GM23338 (cell line): Measurements from ENCODE around the gene XYLB. TPM values are rescaled to one million over a fixed set of nuclear protein-coding genes. Genes with fewer than 3 reads are reported as not detected.

Source experiments
- ATAC-seq: fragments of 200-7000 bp; cut with Tn5 transposase; 3 replicates; pipeline ENCODE4 v1.9.1; 2020
- DNase-seq: peaks from one replicate; pipeline ENCODE4 v3.0.0-alpha.2; 2015; ENCODE audit warnings: low spot score
- H2AFZ ChIP-seq: fragments of 200-600 bp; sonication (generic); 2 replicates; pipeline ENCODE4 v1.8.0; 2016; ENCODE audit warnings: antibody characterized with exemption, mild to moderate bottlenecking, moderate library complexity
- H3F3A ChIP-seq: fragments of 200-600 bp; sonication (generic); replicated peaks from 2 replicates; pipeline ENCODE4 v1.8.0; 2017; ENCODE audit warnings: antibody characterized with exemption, mixed run types, low read depth
- H3K27ac ChIP-seq: fragments of 200-600 bp; sonication (generic); 2 replicates; pipeline ENCODE4 v1.6.1; 2016; ENCODE audit warnings: low read depth
- H3K27me3 ChIP-seq: fragments of 200-600 bp; sonication (generic); 2 replicates; pipeline ENCODE4 v1.8.0; 2016; ENCODE audit warnings: mild to moderate bottlenecking, mixed run types, moderate library complexity; ENCODE audit not compliant: insufficient read depth
- H3K36me3 ChIP-seq: fragments of 200-600 bp; sonication (generic); 2 replicates; pipeline ENCODE4 v1.8.0; 2016; ENCODE audit warnings: mild to moderate bottlenecking; ENCODE audit not compliant: insufficient read depth
- H3K4me1 ChIP-seq: fragments of 200-600 bp; sonication (generic); 2 replicates; pipeline ENCODE4 v1.8.0; 2016; ENCODE audit warnings: mild to moderate bottlenecking, moderate library complexity; ENCODE audit not compliant: insufficient read depth
- H3K4me2 ChIP-seq: fragments of 200-600 bp; sonication (generic); 2 replicates; pipeline ENCODE4 v1.7.1; 2017; ENCODE audit warnings: mixed run types
- H3K4me3 ChIP-seq: fragments of 200-600 bp; sonication (generic); 2 replicates; pipeline ENCODE4 v1.6.1; 2016; ENCODE audit warnings: mixed run types
- H3K79me2 ChIP-seq: fragments of 200-600 bp; sonication (generic); replicated peaks from 2 replicates; pipeline ENCODE4 v1.8.0; 2017; ENCODE audit warnings: mild to moderate bottlenecking; ENCODE audit not compliant: insufficient read depth
- H3K9me2 ChIP-seq: fragments of 200-600 bp; sonication (generic); 2 replicates; pipeline ENCODE4 v1.8.0; 2017; ENCODE audit not compliant: insufficient read depth
- H4K20me1 ChIP-seq: fragments of 200-600 bp; sonication (generic); replicated peaks from 2 replicates; pipeline ENCODE4 v1.8.0; 2017; ENCODE audit warnings: mild to moderate bottlenecking; ENCODE audit not compliant: insufficient read depth
- H3K27ac Mint-ChIP-seq: 2 replicates; pipeline ENCODE4 v1.8.0; 2020; ENCODE audit warnings: inconsistent platforms, mild to moderate bottlenecking, moderate library complexity, mixed read lengths
- H3K27me3 Mint-ChIP-seq: 3 replicates; pipeline ENCODE4 v1.8.0; 2022; ENCODE audit warnings: low read depth, mild to moderate bottlenecking, moderate library complexity, mixed read lengths, inconsistent platforms; ENCODE audit not compliant: insufficient read depth, poor library complexity
- H3K36me3 Mint-ChIP-seq: 3 replicates; pipeline ENCODE4 v1.8.0; 2021; ENCODE audit warnings: low read depth, mild to moderate bottlenecking, inconsistent platforms, moderate library complexity, mixed read lengths
- H3K4me1 Mint-ChIP-seq: 3 replicates; pipeline ENCODE4 v1.8.0; 2020; ENCODE audit warnings: mild to moderate bottlenecking, inconsistent platforms, mixed read lengths
- H3K4me3 Mint-ChIP-seq: 3 replicates; pipeline ENCODE4 v1.8.0; 2021; ENCODE audit warnings: moderate library complexity, mild to moderate bottlenecking, inconsistent platforms, mixed read lengths
- H3K9me3 Mint-ChIP-seq: 3 replicates; pipeline ENCODE4 v1.8.0; 2020; ENCODE audit warnings: moderate library complexity, mild to moderate bottlenecking, inconsistent platforms, mixed read lengths
- CREB1 ChIP-seq: fragments of 250-450 bp; sonication (Bioruptor Pico); IDR thresholded peaks from 2 replicates; pipeline ENCODE4 v1.5.0; 2020; ENCODE audit warnings: low read depth, mild to moderate bottlenecking, moderate library complexity
- CTCF ChIP-seq, 2 experiments: fragments of 200-600 bp in 1 of 2; sonication (generic) in 1 of 2; conservative IDR thresholded peaks; 2 replicates each; pipeline versions ENCODE4 v1.5.1 to v1.6.1; 2016 to 2017; ENCODE audit warnings: antibody characterized with exemption in 2 of 2, low read depth in 2 of 2, mild to moderate bottlenecking in 2 of 2, moderate library complexity in 1 of 2
- ETS1 ChIP-seq: IDR thresholded peaks from 2 replicates; pipeline ENCODE4 v1.6.1; 2016; ENCODE audit warnings: antibody characterized with exemption
- EZH2 ChIP-seq: fragments of 200-600 bp; sonication (generic); IDR thresholded peaks from one replicate; pipeline ENCODE4 v1.8.0; 2017; ENCODE audit warnings: antibody characterized with exemption, mild to moderate bottlenecking, low read depth; ENCODE audit not compliant: unreplicated experiment
- JUNB ChIP-seq: IDR thresholded peaks from one replicate; pipeline ENCODE4 v1.6.1; 2016; ENCODE audit warnings: antibody characterized with exemption; ENCODE audit not compliant: unreplicated experiment
- NANOG ChIP-seq: IDR thresholded peaks from 2 replicates; pipeline ENCODE4 v1.6.1; 2016; ENCODE audit warnings: antibody characterized with exemption, borderline replicate concordance
- POLR2AphosphoS5 ChIP-seq: IDR thresholded peaks from 2 replicates; pipeline ENCODE4 v1.6.1; 2016; ENCODE audit warnings: antibody characterized with exemption, low read depth
- REST ChIP-seq: IDR thresholded peaks from one replicate; pipeline ENCODE4 v1.6.1; 2018; ENCODE audit warnings: antibody characterized with exemption; ENCODE audit not compliant: unreplicated experiment
- STAT1 ChIP-seq: IDR thresholded peaks from one replicate; pipeline ENCODE4 v1.6.1; 2016; ENCODE audit warnings: antibody characterized with exemption; ENCODE audit not compliant: unreplicated experiment
- ZNF114 ChIP-seq: fragments of 250-450 bp; sonication (Bioruptor Pico); IDR thresholded peaks from 2 replicates; pipeline ENCODE4 v1.5.0; 2020; ENCODE audit warnings: mild to moderate bottlenecking, moderate library complexity
- ZNF331 ChIP-seq: fragments of 250-450 bp; sonication (Bioruptor Pico); IDR thresholded peaks from 2 replicates; pipeline ENCODE4 v1.5.0; 2020; ENCODE audit warnings: low read depth, mild to moderate bottlenecking, moderate library complexity
- ZNF462 ChIP-seq: fragments of 250-450 bp; sonication (Bioruptor Pico); IDR thresholded peaks from 2 replicates; pipeline ENCODE4 v1.5.0; 2020; ENCODE audit warnings: mild to moderate bottlenecking, moderate library complexity
- polyA plus RNA-seq: library from polyadenylated mRNA; unstranded; fragments of >200 nt; fragmentation: Nextera tagmentation; extraction: Ambion mirVana; gene quantifications from 2 replicates; pipeline ENCODE4 v1.2.1, GENCODE V29; 2016
- total RNA-seq: library from RNA; depleted of rRNA; stranded (reverse); fragments of >200 nt; shearing (Covaris generic); gene quantifications from 2 replicates; pipeline ENCODE4 v1.2.3, GENCODE V29; 2014

The XYLB gene
- total and polyA plus RNA-seq, 2 experiments from 2014 or later: 1.6 to 3.3 TPM

GRCh38 chr3:38411591-38411990 lies 65.0 kb downstream of the XYLB start:
- Mint-ChIP-seq H3K27me3 (peaks cover 5% of the 10 kb centered on the region), H3K36me3 (peaks cover 11% of the 10 kb centered on the region), H3K27ac (no peak overlapping the region), H3K4me1 (no peaks in the 10 kb centered on the region), H3K9me3 (peaks cover 23% of the 10 kb centered on the region), H3K4me3 (no peak overlapping the region)
- Histone ChIP-seq H3K4me2 (no peak overlapping the region), H3K27me3 (no peaks in the 10 kb centered on the region), H3K27ac (no peak overlapping the region), H3K4me1 (no peaks in the 10 kb centered on the region), H3K79me2 (no peaks in the 10 kb centered on the region), H3F3A (no peaks in the 10 kb centered on the region), H3K9me2 (0 out of 2 replicates have a peak, but pooled peaks cover 5% of the 10 kb centered on the region), H4K20me1 (no peaks in the 10 kb centered on the region), H2AFZ (no peak overlapping the region), H3K36me3 (no peaks in the 10 kb centered on the region), H3K4me3 (no peak overlapping the region)
- TF ChIP-seq REST (no peak), ETS1 (no peak), JUNB (no peak), STAT1 (no peak), POLR2AphosphoS5 (no peak), CTCF (conservative IDR thresholded peaks at IDR 0.05; ENCODE audit: low read depth in 2 of 2) (no peak), ZNF331 (CRISPR knock-in tag) (no peak), ZNF462 (CRISPR knock-in tag) (no peak), NANOG (no peak), EZH2 (no peak), ZNF114 (CRISPR knock-in tag) (no peak), CREB1 (CRISPR knock-in tag) (no peak)
- no peak for DNase-seq
- no peak for ATAC-seq
